Uterus (tissue), 4 donors: Measurements from ENCODE around the gene NUP50. TPM values are rescaled to one million over a fixed set of nuclear protein-coding genes. Genes with fewer than 3 reads are reported as not detected.

Experiments
- DNase-seq, 2 donors: peaks; one replicate each; pipeline ENCODE4 v3.0.0-alpha.2; 2019 to 2020
- H3K27ac ChIP-seq, 2 donors: fragments of 200-600 bp; sonication (generic); 1 replicate in 1 of 2; 2 replicates in 1 of 2; pipeline ENCODE4 v1.5.1; 2016 to 2018
- H3K27me3 ChIP-seq, 2 donors: fragments of 200-600 bp; sonication (generic); one replicate each; pipeline ENCODE4 v1.5.1; 2018 to 2019; ENCODE audit warnings: control low read depth in 1 of 2
- H3K36me3 ChIP-seq, 2 donors: fragments of 200-600 bp; sonication (generic); one replicate each; pipeline ENCODE4 v1.5.1; 2019; ENCODE audit warnings: control low read depth in 1 of 2
- H3K4me1 ChIP-seq, 2 donors: fragments of 200-600 bp; sonication (generic); one replicate each; pipeline ENCODE4 v1.5.1; 2018 to 2019; ENCODE audit warnings: control low read depth in 1 of 2
- H3K4me3 ChIP-seq, 2 donors: fragments of 200-600 bp; sonication (generic); 1 replicate in 1 of 2; 2 replicates in 1 of 2; pipeline ENCODE4 v1.5.1; 2018 to 2019; ENCODE audit warnings: mild to moderate bottlenecking in 1 of 2
- H3K9me3 ChIP-seq, 2 donors: fragments of 200-600 bp; sonication (generic); one replicate each; pipeline ENCODE4 v1.5.1; 2019; ENCODE audit warnings: control low read depth in 1 of 2
- CTCF ChIP-seq, 4 experiments: fragments of 200-600 bp in 2 of 4; fragments of 450-650 bp in 2 of 4; sonication (generic) in 2 of 4; IDR thresholded peaks; one replicate each; pipeline ENCODE4 v1.5.1; 2016 to 2019; ENCODE audit warnings: antibody characterized with exemption in 4 of 4, mild to moderate bottlenecking in 2 of 4, moderate library complexity in 1 of 4
- POLR2A ChIP-seq, 2 donors: fragments of 450-650 bp; IDR thresholded peaks; one replicate each; pipeline ENCODE4 v1.6.1; 2016; ENCODE audit warnings: antibody characterized with exemption in 2 of 2, mild to moderate bottlenecking in 1 of 2, moderate library complexity in 1 of 2
- intact Hi-C: fragments of 100-400 bp; cut with DNase I; formaldehyde crosslinking; loops from one replicate; pipeline ENCODE4 v1.15.1; 2023; ENCODE audit warnings: low total_unique reads
- total RNA-seq, 4 donors: library from RNA; depleted of rRNA in 3 of 4; stranded (reverse); fragments of >200 nt in 3 of 4; gene quantifications; one replicate each; pipeline versions ENCODE4 v1.1.0 to v1.2.4, GENCODE V29; 2014 to 2023
- donor health status: DM: yes; HTN: yes; CAD: no.

Gene NUP50
- total RNA-seq, 4 donors from 2014 or later = 45.7 to 558 (median 101) TPM

DNA sequence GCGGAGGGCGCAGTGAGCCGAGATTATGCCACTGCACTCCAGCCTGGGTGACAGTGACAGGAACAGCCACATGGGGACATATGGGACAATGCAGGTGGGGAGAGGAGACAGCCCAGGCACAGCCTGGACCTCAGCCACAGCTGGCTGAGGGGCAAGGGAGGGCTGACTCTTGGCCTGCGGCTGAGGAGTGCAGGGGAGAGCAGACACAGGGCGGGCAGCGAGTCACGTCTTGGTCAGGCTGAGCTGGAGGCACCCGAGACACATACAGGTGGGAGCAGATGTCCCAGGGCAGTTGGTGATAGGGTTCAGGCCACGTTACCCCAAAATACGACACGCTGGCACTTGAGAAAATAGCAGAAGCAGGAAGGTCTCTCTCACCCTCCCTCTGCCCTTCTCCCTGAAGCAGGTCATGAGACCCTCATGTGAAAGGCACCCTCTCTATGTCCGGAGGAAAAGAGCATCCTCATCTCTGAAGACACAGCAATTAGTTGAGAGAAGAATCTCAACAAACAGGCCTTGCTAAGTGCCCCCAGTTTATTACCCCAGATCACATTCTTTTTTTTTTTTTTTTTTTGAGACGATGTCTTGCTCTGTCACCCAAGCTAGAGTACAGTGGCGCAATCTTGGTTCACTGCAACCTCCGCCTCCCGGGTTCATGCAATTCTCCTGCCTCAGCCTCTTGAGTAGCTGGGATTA lies 66.4 kb downstream of the NUP50 start:
- intact Hi-C loops = no loop called here
- no peak overlapping the region for H3K27ac ChIP-seq
- TF ChIP-seq POLR2A (IDR thresholded peaks at IDR 0.05) (no peak), CTCF (IDR thresholded peaks at IDR 0.05) (no peak)
- no peaks in the 10 kb centered on the region for H3K9me3 ChIP-seq
- H3K4me3 ChIP-seq = no peak overlapping the region
- no peaks in the 10 kb centered on the region for H3K4me1 ChIP-seq
- no peaks in the 10 kb centered on the region for H3K27me3 ChIP-seq
- no peaks in the 10 kb centered on the region for H3K36me3 ChIP-seq
- DNase-seq = no peak

- Histone ChIP-seq H3K9me3 (no peaks in the 10 kb centered on the region), H3K4me1 (no peaks in the 10 kb centered on the region), H3K27ac (no peak overlapping the region), H3K4me3 (no peak overlapping the region), H3K36me3 (no peaks in the 10 kb centered on the region), H3K27me3 (no peaks in the 10 kb centered on the region)
- DNase-seq = no peak
- intact Hi-C loops = no loop called here
- TF ChIP-seq CTCF (IDR thresholded peaks at IDR 0.05) (no peak), POLR2A (IDR thresholded peaks at IDR 0.05) (no peak)
Measured at GRCh38 chr22:45231293-45231692, 67.6 kb downstream of the NUP50 start.

GRCh38 chr22:45233386-45233785 lies 69.7 kb downstream of the NUP50 start:
- no peak overlapping the region for H3K27ac ChIP-seq
- H3K4me3 ChIP-seq = no peak overlapping the region
- TF ChIP-seq CTCF (IDR thresholded peaks at IDR 0.05) (no peak), POLR2A (IDR thresholded peaks at IDR 0.05) (no peak)
- H3K36me3 ChIP-seq = no peaks in the 10 kb centered on the region
- no peaks in the 10 kb centered on the region for H3K27me3 ChIP-seq
- no peaks in the 10 kb centered on the region for H3K9me3 ChIP-seq
- no peak for DNase-seq
- intact Hi-C loops = no loop called here
- no peaks in the 10 kb centered on the region for H3K4me1 ChIP-seq

DNA sequence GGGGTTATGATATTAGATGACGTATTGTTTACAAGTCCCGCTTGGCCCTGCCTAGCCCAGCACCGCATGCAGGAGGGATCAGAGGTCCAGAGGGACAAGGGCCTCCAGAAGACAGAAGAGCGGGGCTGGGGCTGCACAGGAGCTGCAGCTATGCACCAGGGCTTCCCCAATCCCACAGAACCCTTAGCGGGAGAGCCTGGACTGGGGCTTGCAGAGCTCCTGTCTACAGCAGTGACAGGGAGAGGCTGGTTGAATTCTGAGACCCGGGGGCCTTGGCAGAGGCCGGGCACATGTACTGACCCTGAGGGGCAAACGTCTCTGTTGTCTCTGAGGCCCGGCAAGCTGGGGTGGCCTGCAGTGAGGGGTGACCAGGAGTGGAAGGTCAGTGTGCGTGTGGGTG lies 70.1 kb downstream of the NUP50 start:
- no peak for DNase-seq
- Histone ChIP-seq H3K36me3 (no peaks in the 10 kb centered on the region), H3K27ac (no peak overlapping the region), H3K4me3 (no peak overlapping the region), H3K27me3 (no peaks in the 10 kb centered on the region), H3K4me1 (no peaks in the 10 kb centered on the region), H3K9me3 (no peaks in the 10 kb centered on the region)
- intact Hi-C loops = no loop called here
- no peak for TF ChIP-seq POLR2A (IDR thresholded peaks at IDR 0.05)
- no peak for TF ChIP-seq CTCF (IDR thresholded peaks at IDR 0.05)

DNA sequence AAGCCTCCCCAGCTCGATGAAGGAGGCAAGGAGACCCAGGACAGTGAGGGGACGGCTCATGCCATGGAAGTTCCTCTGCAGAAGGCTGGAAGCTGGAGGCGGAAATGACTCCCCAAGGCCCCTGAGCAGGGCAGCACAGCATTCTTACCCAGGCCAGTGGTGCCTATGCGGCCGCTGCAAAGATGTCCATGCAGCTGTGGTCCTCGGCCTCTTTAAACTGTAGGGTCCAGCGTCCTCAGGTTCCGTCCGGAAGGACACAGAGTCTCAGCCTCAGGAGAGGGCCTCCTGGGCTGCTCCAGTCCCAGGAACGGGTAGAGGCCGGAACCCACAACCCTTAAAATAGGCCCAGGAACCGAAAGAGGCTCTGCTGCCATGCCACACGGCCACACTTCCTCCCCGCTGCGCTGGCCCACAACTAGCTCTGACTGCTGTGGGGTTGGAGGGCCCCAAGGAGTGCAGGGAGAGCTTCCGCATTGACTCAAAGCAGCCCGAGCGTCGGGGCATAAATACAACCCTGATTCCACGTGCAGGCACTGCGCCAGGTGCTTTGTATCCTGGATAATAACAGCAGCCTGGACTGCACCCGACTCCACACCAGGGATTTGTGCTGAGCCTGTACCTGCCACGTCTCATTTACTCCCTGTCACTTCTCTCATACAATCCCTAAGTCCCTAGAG lies 71.5 kb downstream of the NUP50 start:
- Histone ChIP-seq H3K27me3 (no peaks in the 10 kb centered on the region), H3K4me3 (no peak overlapping the region), H3K4me1 (no peaks in the 10 kb centered on the region), H3K27ac (no peak overlapping the region), H3K9me3 (no peaks in the 10 kb centered on the region), H3K36me3 (no peaks in the 10 kb centered on the region)
- DNase-seq = no peak
- intact Hi-C loops = no loop called here
- no peak for TF ChIP-seq POLR2A (IDR thresholded peaks at IDR 0.05)
- TF ChIP-seq CTCF (IDR thresholded peaks at IDR 0.05) = no peak
